K562 (cell line): Measurements from ENCODE around the gene UHRF1. TPM values are rescaled to one million over a fixed set of nuclear protein-coding genes. Genes with fewer than 3 reads are reported as not detected.

Experiments used
- ATAC-seq: fragments of 200-7000 bp; cut with Tn5 transposase; 3 replicates; pipeline ENCODE4 v1.9.1; 2020; ENCODE audit warnings: moderate library complexity
- BruUV-seq: library from RNA; stranded (reverse); fragments of 400-500 nt; replicated peaks from 2 replicates; lab custom pipeline; 2021; lab: Mats Ljungman, UMichigan
- CTCF ChIA-PET: fragments of 300-600 bp; formaldehyde crosslinking; extraction: SDS; loops from one replicate; lab custom pipeline; 2021; ENCODE audit warnings: low intra/inter-chr PET ratio; lab: Yijun Ruan, JAX
- POLR2A ChIA-PET: fragments of 300-600, 350-650 bp; sonication (Branson Sonifier 250); formaldehyde crosslinking; extraction: SDS; loops from one replicate; lab custom pipeline; 2021; ENCODE audit warnings: antibody characterized with exemption, inconsistent platforms; lab: Yijun Ruan, JAX
- DNase-seq, 4 experiments: peaks; one replicate each; pipeline versions ENCODE4 v3.0.0 to v3.0.0-alpha.2; 2011 to 2018; ENCODE audit warnings: low spot score in 3 of 4, mixed read lengths in 3 of 4; ENCODE audit errors: extremely low read depth in 1 of 4
- FAIRE-seq: peaks from 2 replicates; lab custom pipeline; 2011; peaks lifted over from hg19 to GRCh38; lab: Jason Lieb, UNC
- H2AFZ ChIP-seq: 2 replicates; pipeline ENCODE4 v1.6.0; 2011; ENCODE audit warnings: low read depth, low read length, control low read depth, inconsistent platforms
- H3K27ac ChIP-seq: fragments of 200-600 bp; 3 replicates; pipeline ENCODE4 v1.8.0; 2011; ENCODE audit warnings: low read depth, mild to moderate bottlenecking, control low read depth, inconsistent platforms, low read length, moderate library complexity, mixed read lengths; ENCODE audit errors: extremely low read depth
- H3K27me3 ChIP-seq, 2 experiments: fragments of 300-600 bp in 1 of 2; 2 replicates in 1 of 2; 3 replicates in 1 of 2; pipeline versions ENCODE4 v1.6.0 to v1.8.0; 2011; ENCODE audit warnings: inconsistent platforms in 2 of 2, low read length in 2 of 2, mild to moderate bottlenecking in 1 of 2, mixed read lengths in 1 of 2, moderate library complexity in 1 of 2; ENCODE audit not compliant: control insufficient read depth in 2 of 2, insufficient read depth in 2 of 2
- H3K36me3 ChIP-seq: fragments of 300-600 bp; 3 replicates; pipeline ENCODE4 v1.8.0; 2011; ENCODE audit warnings: mild to moderate bottlenecking, low read length, inconsistent platforms; ENCODE audit not compliant: control insufficient read depth, insufficient read depth
- H3K4me1 ChIP-seq, 2 experiments: fragments of 200-600 bp in 1 of 2; replicated peaks in 1 of 2; 2 replicates in 1 of 2; 3 replicates in 1 of 2; pipeline versions ENCODE4 v1.5.1 to v1.8.0; 2011; ENCODE audit warnings: inconsistent platforms in 2 of 2, low read length in 2 of 2, mild to moderate bottlenecking in 1 of 2, mixed read lengths in 1 of 2, moderate library complexity in 1 of 2; ENCODE audit not compliant: control insufficient read depth in 2 of 2, insufficient read depth in 2 of 2
- H3K4me2 ChIP-seq: 2 replicates; pipeline ENCODE4 v1.6.1; 2011; ENCODE audit warnings: low read length, control low read depth, inconsistent platforms, mixed read lengths; ENCODE audit not compliant: insufficient read depth
- H3K4me3 ChIP-seq: fragments of 200-600 bp; sonication (generic), shearing (Covaris generic); 2 replicates; pipeline ENCODE4 v1.5.1; 2016; ENCODE audit warnings: control low read depth, inconsistent platforms
- H3K79me2 ChIP-seq: fragments of 200-600 bp; 3 replicates; pipeline ENCODE4 v1.8.0; 2011; ENCODE audit warnings: low read length, inconsistent platforms; ENCODE audit not compliant: control insufficient read depth, insufficient read depth
- H3K9ac ChIP-seq, 2 experiments: 2 replicates each; pipeline versions ENCODE4 v1.6.0 to v1.6.1; 2011; ENCODE audit warnings: low read depth in 2 of 2, low read length in 2 of 2, control low read depth in 1 of 2, inconsistent platforms in 1 of 2, mild to moderate bottlenecking in 1 of 2, mixed read lengths in 1 of 2; ENCODE audit not compliant: insufficient read depth in 1 of 2
- H3K9me1 ChIP-seq: one replicate; pipeline ENCODE4 v1.6.0; 2011; ENCODE audit warnings: inconsistent platforms, mild to moderate bottlenecking, low read length, moderate library complexity; ENCODE audit not compliant: control insufficient read depth, insufficient read depth
- H3K9me3 ChIP-seq: replicated peaks from 2 replicates; pipeline ENCODE4 v1.5.1; 2011; ENCODE audit warnings: low read depth, low read length, inconsistent platforms; ENCODE audit not compliant: control insufficient read depth, insufficient read depth
- H4K20me1 ChIP-seq: replicated peaks from 2 replicates; pipeline ENCODE4 v1.6.1; 2011; ENCODE audit warnings: low read length, inconsistent platforms, mixed read lengths; ENCODE audit not compliant: control insufficient read depth, insufficient read depth
- ADNP ChIP-seq: fragments of 200-800 bp; sonication (Bioruptor generic); IDR thresholded peaks from 2 replicates; pipeline ENCODE4 v1.6.1; 2016; ENCODE audit warnings: missing genetic modification characterization, missing compliant biosample characterization
- BCOR ChIP-seq: fragments of 450-650 bp; IDR thresholded peaks from 2 replicates; pipeline ENCODE4 v1.6.1; 2016
- FOXK2 ChIP-seq, 2 experiments: fragments of 450-650 bp; IDR thresholded peaks in 1 of 2; conservative IDR thresholded peaks in 1 of 2; 2 replicates each; pipeline ENCODE4 v1.6.1; 2016; ENCODE audit warnings: low read depth in 2 of 2, mild to moderate bottlenecking in 1 of 2
- HDAC1 ChIP-seq, 2 experiments: fragments of 450-650 bp; IDR thresholded peaks; 2 replicates each; pipeline ENCODE4 v1.6.1; 2016 to 2017; ENCODE audit warnings: inconsistent platforms in 1 of 2, mild to moderate bottlenecking in 1 of 2, moderate library complexity in 1 of 2
- HDAC2 ChIP-seq: fragments of 450-650 bp; IDR thresholded peaks from 2 replicates; pipeline ENCODE4 v1.6.1; 2016; ENCODE audit warnings: mild to moderate bottlenecking
- HDGF ChIP-seq: fragments of 450-650 bp; IDR thresholded peaks from 2 replicates; pipeline ENCODE4 v1.6.1; 2016
- KDM1A ChIP-seq, 2 experiments: fragments of 450-650 bp; IDR thresholded peaks; 2 replicates each; pipeline ENCODE4 v1.6.1; 2016; ENCODE audit warnings: mild to moderate bottlenecking in 2 of 2
- MAFF ChIP-seq: IDR thresholded peaks from 2 replicates; pipeline ENCODE4 v1.6.1; 2012; ENCODE audit warnings: low read length, improper control_type of control experiment
- MYNN ChIP-seq, 2 experiments: sonication (generic); formaldehyde crosslinking in 1 of 2; IDR thresholded peaks; 2 replicates each; pipeline versions ENCODE4 v1.5.0 to v1.6.1; 2016 to 2020; ENCODE audit warnings: antibody characterized with exemption in 1 of 2, missing genetic modification reagents in 1 of 2
- PHF20 ChIP-seq: fragments of 450-650 bp; IDR thresholded peaks from 2 replicates; pipeline ENCODE4 v1.6.1; 2018; ENCODE audit not compliant: partially characterized antibody
- PTBP1 ChIP-seq: fragments of 200-400 bp; formaldehyde crosslinking; IDR thresholded peaks from 2 replicates; pipeline ENCODE4 v1.6.1; 2017; ENCODE audit warnings: low read depth, low read length
- RBM25 ChIP-seq: fragments of 200-400 bp; formaldehyde crosslinking; IDR thresholded peaks from 2 replicates; pipeline ENCODE4 v1.6.1; 2018; ENCODE audit warnings: low read length, low read depth, moderate library complexity; ENCODE audit not compliant: severe bottlenecking
- SMARCA5 ChIP-seq: fragments of 450-650 bp; IDR thresholded peaks from 2 replicates; pipeline ENCODE4 v1.6.1; 2016
- SNIP1 ChIP-seq: fragments of 450-650 bp; IDR thresholded peaks from 2 replicates; pipeline ENCODE4 v1.7.1; 2017; ENCODE audit warnings: low read depth, mild to moderate bottlenecking
- ZC3H11A ChIP-seq: IDR thresholded peaks from 2 replicates; pipeline ENCODE4 v1.6.1; 2012; ENCODE audit warnings: low read depth, low read length, improper control_type of control experiment
- ZFP36 ChIP-seq: fragments of 150-350 bp; IDR thresholded peaks from 2 replicates; pipeline ENCODE4 v1.6.1; 2018; ENCODE audit warnings: low read length, low read depth; ENCODE audit not compliant: partially characterized antibody
- ZNF121 ChIP-seq: sonication (generic); formaldehyde crosslinking; conservative IDR thresholded peaks from 2 replicates; pipeline ENCODE4 v1.8.0; 2022; ENCODE audit warnings: missing genetic modification reagents
- ZNF24 ChIP-seq: fragments of 450-650 bp; IDR thresholded peaks from 2 replicates; pipeline ENCODE4 v1.6.1; 2016
- ZNF347 ChIP-seq: fragments of 450-650 bp; formaldehyde crosslinking; IDR thresholded peaks from 2 replicates; pipeline ENCODE4 v1.4.0; 2020; ENCODE audit warnings: low read depth, mild to moderate bottlenecking, moderate library complexity
- ZNF561 ChIP-seq: fragments of 450-650 bp; formaldehyde crosslinking; conservative IDR thresholded peaks from 2 replicates; pipeline ENCODE4 v1.4.0; 2020; ENCODE audit warnings: mild to moderate bottlenecking, moderate library complexity
- ZNF717 ChIP-seq: fragments of 250-450 bp; sonication (Bioruptor Pico); IDR thresholded peaks from 2 replicates; pipeline ENCODE4 v1.5.0; 2021
- WGBS: fragments of 100-300 bp; shearing (Covaris generic); methylation state at CpG from one replicate; pipeline ENCODE4 v1.1.6; 2016; ENCODE audit warnings: low coverage, mixed read lengths; ENCODE audit not compliant: insufficient coverage; ENCODE audit errors: missing lambda C conversion rate; 5-methylcytosine and 5-hydroxymethylcytosine counted together
- in situ Hi-C: fragments of 300-500 bp; cut with MboI; formaldehyde crosslinking; loops from 4 replicates; pipeline ENCODE4 v1.15.0; 2018; ENCODE audit warnings: inconsistent platforms, mixed read lengths
- intact Hi-C: fragments of 100-400 bp; cut with micrococcal nuclease; formaldehyde crosslinking; loops from 2 replicates; pipeline ENCODE4 v1.14.2; 2022
- polyA plus RNA-seq, 8 experiments: library from polyadenylated mRNA; depleted of rRNA in 4 of 8; stranded (reverse) in 5 of 8; unstranded in 3 of 8; fragments of >200 nt; fragmentation: Nextera tagmentation in 2 of 8; fragmentation: Illumina TruSeq in 1 of 8; extraction: Ambion mirVana in 2 of 8; extraction: Trizol in 1 of 8; gene quantifications; 2 replicates each; pipeline versions ENCODE4 v1.2.1 to v1.2.3, GENCODE V29; 2011 to 2014; ENCODE audit warnings: inconsistent platforms in 1 of 8, missing spikeins in 1 of 8
- total RNA-seq, 7 experiments: library from RNA; depleted of rRNA in 6 of 7; stranded (reverse); fragments of >200 nt in 6 of 7; fragmentation: Illumina TruSeq in 2 of 7; extraction: Trizol in 2 of 7; gene quantifications; 2 replicates each; pipeline versions ENCODE4 v1.2.1 to v1.2.3, GENCODE V29; 2011 to 2021; ENCODE audit warnings: low replicate concordance in 1 of 7
- TF ChIP-seq, protein P1 (sequence below): sonication (generic); formaldehyde crosslinking; IDR thresholded peaks from 2 replicates; pipeline ENCODE4 v1.5.0; 2020; ENCODE audit warnings: missing genetic modification reagents

UHRF1 gene
- total and polyA plus RNA-seq, 9 of the 15 experiments (the other 6 are each of a cell fraction or from before 2014, with no cell fraction given) = 6.0 to 101 (median 30.9) TPM

DNA sequence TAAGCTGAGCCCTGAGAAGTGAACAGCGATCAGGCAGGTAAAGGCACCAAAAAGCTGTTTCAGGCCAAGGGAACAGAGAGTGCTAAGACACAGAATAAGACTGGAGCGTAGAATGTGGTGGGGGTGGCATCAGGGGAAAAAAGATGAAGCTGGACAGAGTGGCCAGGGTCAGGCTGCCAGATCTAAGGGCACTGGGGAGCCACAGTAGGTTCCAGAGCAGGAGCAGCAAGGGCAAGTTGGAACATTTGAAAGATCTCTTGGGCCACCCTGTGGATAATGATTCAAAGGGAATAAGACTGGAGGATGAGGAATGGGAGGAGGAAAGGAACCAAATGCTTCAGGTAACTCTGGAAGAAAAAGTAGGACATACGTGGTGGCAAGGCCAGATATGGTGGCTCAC lies 35.4 kb upstream of the UHRF1 start:
- ChIA-PET POLR2A (no interaction called here), CTCF (interaction anchor here (1.5 kb wide), 1 partner anchor 64 kb away, joined by 8 read pairs; no protein-coding TSS in a partner anchor)
- Histone ChIP-seq H3K36me3 (no peaks in the 10 kb centered on the region), H3K27me3 (no peaks in the 10 kb centered on the region), H2AFZ (no peak overlapping the region), H3K27ac (no peak overlapping the region), H3K9me3 (no peaks in the 10 kb centered on the region), H3K9me1 (no peaks in the 10 kb centered on the region), H3K4me1 (peaks cover 6 to 31% of the 10 kb centered on the region in 2 experiments; a peak in 4 of 5 replicates), H3K4me2 (no peak overlapping the region), H3K9ac (no peak overlapping the region), H3K4me3 (no peak overlapping the region), H3K79me2 (no peaks in the 10 kb centered on the region), H4K20me1 (no peaks in the 10 kb centered on the region)
- in situ Hi-C loops (no loop called here), intact Hi-C loops (no loop called here)
- 73% methylated on average over 2 of the region's 3 CpGs for WGBS
- TF ChIP-seq PHF20 (peak; percentile 29), KDM1A (IDR thresholded peaks at IDR 0.05) (peak; percentile 80 to 88), ZNF561 (no peak), ADNP (tag) (peak; percentile 81), HDAC2 (peak; percentile 70; the same call in 1 of the 2 replicates), SMARCA5 (peak; percentile 93), ZFP36 (peak; percentile 96), HDGF (0 out of 2 replicates have a peak, but pooled peaks have one; percentile 30), PTBP1 (peak; percentile 94), BCOR (peak; percentile 97), RBM25 (peak; percentile 95), ZNF347 (CRISPR knock-in tag) (no peak), ZC3H11A (no peak), ZNF121 (CRISPR knock-in tag) (peak; percentile 41; the same call in 1 of the 2 replicates), MYNN (IDR thresholded peaks at IDR 0.05) (no peak), MYNN (CRISPR knock-in tag; IDR thresholded peaks at IDR 0.05) (no peak), ZNF717 (CRISPR knock-in tag) (no peak), ZNF24 (peak; percentile 28; the same call in 1 of the 2 replicates), SNIP1 (no peak), HDAC1 (IDR thresholded peaks at IDR 0.05) (peak in 1 of 2 experiments; percentile 28; a peak in 1 of 4 replicates), MAFF (no peak), FOXK2 (conservative IDR thresholded peaks at IDR 0.05 in 1 of 2, IDR thresholded peaks at IDR 0.05 in 1 of 2; ENCODE audit: low read depth in 2 of 2) (no peak)
- TF ChIP-seq, protein P1, sequence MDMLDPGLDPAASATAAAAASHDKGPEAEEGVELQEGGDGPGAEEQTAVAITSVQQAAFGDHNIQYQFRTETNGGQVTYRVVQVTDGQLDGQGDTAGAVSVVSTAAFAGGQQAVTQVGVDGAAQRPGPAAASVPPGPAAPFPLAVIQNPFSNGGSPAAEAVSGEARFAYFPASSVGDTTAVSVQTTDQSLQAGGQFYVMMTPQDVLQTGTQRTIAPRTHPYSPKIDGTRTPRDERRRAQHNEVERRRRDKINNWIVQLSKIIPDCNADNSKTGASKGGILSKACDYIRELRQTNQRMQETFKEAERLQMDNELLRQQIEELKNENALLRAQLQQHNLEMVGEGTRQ = no peak
- DNase-seq (peak in 2 of 4 experiments; percentile 3 to 4), FAIRE-seq (no peak), ATAC-seq (no peak)
- no TSS peak for BruUV-seq
